ENCODE measurements around the gene IGHMBP2. TPM values are rescaled to one million over a fixed set of nuclear protein-coding genes. Genes with fewer than 3 reads are reported as not detected.

The IGHMBP2 gene
- total RNA-seq, 1 experiment from 2014 or later = 24.0 TPM

DNA sequence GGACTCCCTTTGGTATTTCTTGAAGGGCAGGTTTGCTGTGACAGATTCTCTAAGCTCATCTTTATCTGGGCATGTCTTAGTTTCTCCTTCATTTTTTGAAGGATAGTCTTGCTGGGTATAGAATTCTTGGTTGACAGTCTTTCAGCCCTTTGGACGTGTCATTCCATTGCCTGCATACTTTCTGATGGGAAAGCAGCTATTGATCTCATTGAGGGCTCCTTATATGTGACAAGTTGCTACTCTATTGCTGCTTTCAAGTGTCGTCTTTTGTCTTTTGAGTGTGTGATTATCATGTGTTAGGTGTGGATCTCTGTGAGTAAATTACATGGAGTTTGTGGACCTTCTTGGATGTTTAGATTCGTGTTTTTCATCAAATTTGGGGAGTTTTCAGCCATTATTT, 21.9 kb downstream of the IGHMBP2 start:
- Histone ChIP-seq H3K18ac (ENCODE audit: insufficient read length, low read depth, low read length) (no peak overlapping the region), H3K23ac (ENCODE audit: insufficient read length, low read depth, low read length) (no peak overlapping the region), H3K79me2 (ENCODE audit: insufficient read depth, low read length) (no peaks in the 10 kb centered on the region; the same call in 1 of the 2 replicates), H4K20me1 (ENCODE audit: control insufficient read depth, insufficient read depth, insufficient read length) (no peaks in the 10 kb centered on the region), H3K14ac (ENCODE audit: insufficient read depth, low read length) (no peak overlapping the region), H3K4ac (ENCODE audit: low read depth, low read length) (no peak overlapping the region), H2AFZ (ENCODE audit: low read length) (no peak overlapping the region), H3K4me1 (ENCODE audit: insufficient read depth, low read length) (no peaks in the 10 kb centered on the region), H4K91ac (ENCODE audit: insufficient read length, low read depth, low read length) (no peak overlapping the region), H2BK15ac (ENCODE audit: low read depth, low read length) (no peak overlapping the region), H2BK20ac (ENCODE audit: low read depth, low read length, poor library complexity, severe bottlenecking) (no peak overlapping the region), H3K23me2 (ENCODE audit: insufficient read length, low read depth, low read length, poor library complexity, severe bottlenecking) (no peaks in the 10 kb centered on the region), H2BK120ac (ENCODE audit: low read depth, low read length, poor library complexity, severe bottlenecking) (no peak overlapping the region), H3K79me1 (ENCODE audit: insufficient read depth, low read depth, low read length, poor library complexity, severe bottlenecking) (no peaks in the 10 kb centered on the region), H2AK5ac (ENCODE audit: insufficient read length, low read length) (no peak overlapping the region), H4K5ac (ENCODE audit: insufficient read length, low read depth, low read length) (no peak overlapping the region), H3K27ac (ENCODE audit: insufficient read length, low read depth, low read length) (no peak overlapping the region), H3K4me2 (ENCODE audit: insufficient read depth, insufficient read length, low read length) (no peak overlapping the region), H3K9ac (ENCODE audit: extremely low read depth, insufficient read length, low read length) (no peak overlapping the region), H2BK12ac (ENCODE audit: insufficient read length, low read depth, low read length) (no peak overlapping the region), H3K27me3 (ENCODE audit: insufficient read depth, low read length) (no peaks in the 10 kb centered on the region), H3T11ph (ENCODE audit: low read length) (no peak overlapping the region), H2BK5ac (ENCODE audit: insufficient read length, low read length) (no peak overlapping the region), H4K8ac (replicated peaks; ENCODE audit: insufficient read length, low read depth, low read length) (no peak overlapping the region), H3K9me3 (ENCODE audit: control insufficient read depth, low read depth, low read length) (peaks cover 5% of the 10 kb centered on the region), H3K56ac (ENCODE audit: insufficient read length, low read depth, low read length) (no peak overlapping the region)
- no peak for DNase-seq
- TF ChIP-seq CTCF (conservative IDR thresholded peaks at IDR 0.05) = no peak
- Mint-ChIP-seq H3K9me3 (peaks cover 20% of the 10 kb centered on the region in 2 experiments), H3K4me3 (no peak overlapping the region), H3K27ac (no peak overlapping the region), H3K4me1 (no peaks in the 10 kb centered on the region), H3K27me3 (ENCODE audit: low read depth) (no peaks in the 10 kb centered on the region; the same call in 1 of the 2 replicates), H3K36me3 (ENCODE audit: insufficient read depth in 1 of 3, low read depth in 3 of 3) (peaks cover 58 to 90% (median 85%) of the 10 kb centered on the region in 3 experiments)
- no CpG with 5 or more reads among the region's 3 CpGs for WGBS (ENCODE audit: extremely low coverage, insufficient read length, low lambda C conversion rate)
